Activated CD8-positive, alpha-beta memory T cell treated with anti-CD3 and anti-CD28 coated beads for 4 hours (primary cell): ENCODE measurements around the gene C4A.
"Not testable (repeated sequence)": the region's sequence is repeated elsewhere in the genome, so short reads cannot be mapped to it uniquely, and the experiment has no call there.

Experiments
- DNase-seq, 2 donors: peaks; one replicate each; pipeline ENCODE4 v3.0.0-alpha.2; 2020; ENCODE audit warnings: low read depth in 2 of 2

Gene C4A

DNA sequence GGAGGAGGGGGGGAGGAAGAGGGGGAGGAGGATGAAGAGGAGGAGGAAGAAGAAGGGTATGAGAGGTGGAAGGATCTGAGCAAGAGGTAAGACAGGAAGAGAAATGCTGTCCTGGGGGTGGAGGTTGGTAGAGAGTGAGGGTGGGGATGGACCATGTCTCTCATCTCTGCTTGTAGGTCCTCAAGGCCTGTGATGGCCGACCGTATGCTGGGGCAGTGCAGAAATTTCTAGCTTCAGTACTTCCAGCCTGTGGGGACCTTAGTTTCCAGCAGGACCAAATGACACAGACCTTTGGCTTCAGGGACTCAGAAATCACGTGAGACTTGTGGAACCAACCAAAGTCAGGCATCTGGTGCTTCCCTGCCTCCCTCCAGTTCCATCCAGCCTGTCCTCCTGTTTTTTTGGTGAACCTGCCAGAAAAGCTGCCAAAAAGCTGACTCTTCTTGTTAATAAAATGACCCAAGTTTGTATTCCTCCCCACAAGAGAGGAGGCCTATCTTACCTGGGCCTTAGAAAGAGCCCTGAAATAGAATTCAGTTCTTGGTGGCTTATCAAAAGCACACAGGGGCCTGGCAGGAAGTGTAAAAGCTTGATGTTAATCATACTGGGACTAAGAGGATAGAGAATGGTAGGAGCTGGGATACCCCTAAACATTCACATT is 2.5 kb upstream of the C4A start:
- no peak for DNase-seq

DNA sequence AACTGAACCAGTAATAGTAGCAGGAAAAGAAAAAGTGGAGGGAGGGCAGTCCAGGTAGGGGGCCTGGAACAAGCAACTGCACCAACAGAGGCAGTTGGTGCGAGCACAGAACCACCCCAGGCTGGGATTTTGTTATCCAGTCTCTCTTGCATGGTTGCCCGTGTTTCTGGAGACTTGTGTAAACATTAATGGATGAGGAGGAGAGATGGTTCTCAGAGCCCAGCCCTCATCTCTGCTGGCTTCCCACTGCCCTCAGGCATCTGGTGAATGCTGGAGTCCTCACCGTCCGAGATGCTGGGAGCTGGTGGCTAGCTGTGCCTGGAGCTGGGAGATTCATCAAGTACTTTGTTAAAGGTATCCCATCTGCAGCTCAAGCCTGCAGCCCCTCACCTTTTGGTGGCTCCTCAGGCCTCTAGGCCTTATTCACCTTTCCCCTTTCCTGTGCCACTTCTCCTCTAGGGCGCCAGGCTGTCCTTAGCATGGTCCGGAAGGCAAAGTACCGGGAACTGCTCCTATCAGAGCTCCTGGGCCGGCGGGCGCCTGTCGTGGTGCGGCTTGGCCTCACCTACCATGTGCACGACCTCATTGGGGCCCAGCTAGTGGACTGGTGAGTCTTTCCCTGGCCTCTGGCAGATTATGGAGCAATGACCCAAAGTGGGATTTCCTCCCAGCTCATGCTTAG is 1.5 kb upstream of the C4A start:
- not testable (repeated sequence) for DNase-seq

DNA sequence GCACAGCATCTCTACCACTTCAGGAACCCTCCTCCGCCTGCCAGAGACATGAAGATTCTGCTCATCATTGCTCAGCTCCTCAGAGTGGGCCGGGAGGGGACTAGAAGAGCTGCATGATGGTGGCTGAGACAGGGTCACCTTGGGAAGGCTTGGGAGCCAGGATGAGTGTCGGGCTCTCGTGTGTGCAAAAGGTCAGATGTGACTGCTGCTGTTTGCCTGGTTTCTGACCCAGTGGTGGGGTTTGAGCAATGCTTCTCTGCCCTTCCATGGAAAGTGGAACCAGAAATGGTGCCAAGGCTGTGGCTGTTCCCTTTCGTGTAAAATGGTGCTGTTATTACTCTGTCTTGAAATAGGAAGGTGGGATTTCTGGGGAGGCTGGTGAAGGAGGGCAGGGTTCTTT is 859 bp upstream of the C4A start:
- DNase-seq, result not testable (repeated sequence)

DNA sequence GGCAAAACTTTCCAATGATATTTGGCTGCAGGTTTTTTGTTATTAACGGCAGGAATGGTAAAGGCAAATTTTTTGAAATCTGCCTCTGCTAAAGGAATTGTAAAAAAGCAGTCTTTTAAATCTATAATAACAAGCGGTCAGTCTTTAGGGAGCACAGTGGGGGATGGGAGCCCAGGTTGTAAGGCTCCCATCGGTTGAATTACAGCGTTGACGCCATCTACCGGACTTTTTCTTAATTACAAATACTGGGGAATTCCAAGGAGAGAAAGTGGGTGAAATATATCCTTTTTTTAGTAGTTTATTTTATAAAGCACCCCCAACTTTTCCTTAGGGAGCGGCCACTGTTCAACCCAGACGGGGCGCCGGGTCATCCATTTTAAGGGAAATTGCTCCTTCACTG is 7.5 kb downstream of the C4A start:
- not testable (repeated sequence) for DNase-seq

DNA sequence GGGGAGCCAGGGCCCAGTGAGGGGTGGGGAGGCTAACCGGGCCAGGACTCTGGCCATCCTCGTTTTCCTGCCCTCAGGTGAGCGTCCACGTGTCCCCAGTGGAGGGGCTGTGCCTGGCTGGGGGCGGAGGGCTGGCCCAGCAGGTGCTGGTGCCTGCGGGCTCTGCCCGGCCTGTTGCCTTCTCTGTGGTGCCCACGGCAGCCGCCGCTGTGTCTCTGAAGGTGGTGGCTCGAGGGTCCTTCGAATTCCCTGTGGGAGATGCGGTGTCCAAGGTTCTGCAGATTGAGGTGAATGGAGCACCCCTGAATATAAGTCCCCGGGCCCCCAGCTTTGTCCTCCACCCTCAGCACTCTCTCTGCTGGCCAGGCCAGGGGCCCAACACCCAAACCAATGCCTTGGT is 12.6 kb downstream of the C4A start:
- DNase-seq, result not testable (repeated sequence)

DNA sequence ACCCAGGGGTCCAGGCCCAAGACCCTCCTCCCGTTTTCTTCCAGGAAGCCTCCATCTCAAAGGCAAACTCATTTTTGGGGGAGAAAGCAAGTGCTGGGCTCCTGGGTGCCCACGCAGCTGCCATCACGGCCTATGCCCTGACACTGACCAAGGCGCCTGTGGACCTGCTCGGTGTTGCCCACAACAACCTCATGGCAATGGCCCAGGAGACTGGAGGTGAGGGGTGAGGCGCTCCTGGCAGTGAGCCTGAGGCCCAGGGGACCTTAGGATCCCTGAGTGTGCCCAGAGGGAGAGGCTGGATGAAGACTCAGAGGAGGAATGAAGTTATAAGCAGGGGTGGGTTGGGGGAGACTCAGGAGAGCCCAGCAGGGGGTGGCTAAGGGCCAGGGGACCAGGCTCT is 14.5 kb downstream of the C4A start:
- not testable (repeated sequence) for DNase-seq

DNA sequence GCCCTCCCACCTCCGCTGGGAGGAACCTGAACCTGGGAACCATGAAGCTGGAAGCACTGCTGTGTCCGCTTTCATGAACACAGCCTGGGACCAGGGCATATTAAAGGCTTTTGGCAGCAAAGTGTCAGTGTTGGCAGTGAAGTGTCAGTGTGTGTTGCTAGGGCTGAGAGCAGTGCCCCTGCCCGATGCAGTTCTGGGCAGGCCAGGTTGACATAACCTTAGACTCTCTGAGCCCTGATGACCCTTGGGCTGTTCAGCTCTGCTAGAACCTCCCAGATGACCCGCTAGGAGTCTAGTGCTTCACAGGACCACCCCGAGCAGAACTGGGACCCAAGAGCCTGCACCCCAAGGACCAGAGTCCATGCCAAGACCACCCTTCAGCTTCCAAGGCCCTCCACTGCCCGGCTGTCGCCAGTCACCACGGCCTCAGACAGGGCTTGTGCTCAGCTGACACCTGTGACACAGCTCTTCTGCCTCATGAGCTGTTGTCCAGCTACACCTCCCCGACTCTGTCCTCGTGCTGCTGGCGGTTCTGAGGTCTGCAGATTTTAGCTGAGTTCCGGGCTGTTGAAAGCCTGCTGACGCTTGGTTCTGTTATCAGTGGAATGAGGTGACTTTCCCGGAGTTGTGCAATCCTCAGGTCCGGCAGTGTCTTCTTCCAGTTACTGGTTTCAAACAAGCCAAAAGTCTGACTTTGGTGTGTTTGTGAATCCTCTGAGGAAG is 20.9 kb downstream of the C4A start:
- not testable (repeated sequence) for DNase-seq

DNA sequence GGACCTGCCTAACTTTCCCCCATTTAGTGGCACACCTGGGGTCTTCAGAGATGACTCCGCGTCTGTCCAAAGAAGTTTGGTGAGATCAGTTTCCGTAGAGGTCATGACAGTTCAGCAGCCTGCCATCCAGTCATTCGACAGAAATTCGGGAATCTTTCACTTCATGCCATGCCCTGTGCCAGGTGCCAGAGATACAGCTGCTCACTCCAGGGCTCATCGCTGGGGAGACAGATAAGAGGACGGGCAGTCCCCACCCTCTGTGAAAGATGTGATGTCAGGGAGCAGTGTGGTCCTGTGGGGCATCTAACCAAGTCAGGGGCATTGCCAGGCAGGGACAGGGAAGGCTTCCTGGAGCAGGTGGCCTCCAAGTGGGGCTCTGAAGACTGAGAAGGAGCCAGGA is 21.4 kb downstream of the C4A start:
- not testable (repeated sequence) for DNase-seq

DNA sequence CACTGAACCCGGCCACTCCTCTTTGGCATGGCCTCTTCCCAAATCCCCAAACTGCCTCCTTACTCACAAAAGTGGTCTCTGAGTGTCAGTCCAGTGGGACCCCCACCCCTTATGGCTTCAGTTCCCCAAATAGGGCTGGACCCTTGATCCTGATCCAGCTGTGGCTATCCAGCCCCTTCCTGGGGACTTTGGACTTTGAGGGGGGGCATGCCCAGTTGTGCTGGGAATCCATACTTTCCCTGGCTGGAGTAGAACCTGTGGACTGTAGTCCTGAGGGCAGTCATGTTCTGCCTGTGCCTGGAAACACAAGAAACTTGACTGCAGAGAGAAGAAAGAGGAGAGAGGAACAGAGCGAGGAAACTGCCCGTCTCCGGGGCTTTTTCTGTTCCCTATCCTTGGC is 22.5 kb downstream of the C4A start:
- not testable (repeated sequence) for DNase-seq

DNA sequence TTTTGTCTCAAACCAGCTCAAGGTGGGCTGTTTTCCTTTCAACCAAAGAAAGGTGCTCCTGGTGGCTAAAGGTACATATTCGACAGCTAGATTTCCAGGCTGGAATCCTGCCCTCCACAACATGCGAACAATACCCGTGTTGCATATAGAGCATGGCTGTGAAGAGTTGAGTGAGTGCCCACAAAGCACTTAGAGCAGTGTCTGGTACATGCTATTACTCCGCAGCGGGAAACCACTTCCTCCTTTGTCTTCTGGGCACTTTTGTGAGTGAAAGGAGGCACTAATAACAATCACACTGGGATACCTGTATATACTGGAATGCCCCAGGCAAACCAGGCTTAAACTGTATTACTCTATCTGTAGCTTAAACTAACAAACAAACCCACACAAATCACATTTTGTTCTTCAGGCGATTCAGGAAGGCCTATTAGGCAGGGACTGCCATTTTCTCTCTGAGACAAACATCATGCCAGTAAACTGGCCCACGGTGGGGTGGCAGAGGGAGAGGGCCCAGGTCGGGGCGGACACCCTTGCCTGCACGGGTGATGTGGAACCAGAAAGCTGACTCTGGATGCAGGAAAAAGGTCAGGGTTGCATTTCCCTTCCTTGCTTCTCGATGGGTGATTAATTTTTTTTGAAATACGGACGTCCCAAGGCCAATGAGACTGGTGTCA is 23.1 kb downstream of the C4A start:
- DNase-seq, result not testable (repeated sequence)

DNA sequence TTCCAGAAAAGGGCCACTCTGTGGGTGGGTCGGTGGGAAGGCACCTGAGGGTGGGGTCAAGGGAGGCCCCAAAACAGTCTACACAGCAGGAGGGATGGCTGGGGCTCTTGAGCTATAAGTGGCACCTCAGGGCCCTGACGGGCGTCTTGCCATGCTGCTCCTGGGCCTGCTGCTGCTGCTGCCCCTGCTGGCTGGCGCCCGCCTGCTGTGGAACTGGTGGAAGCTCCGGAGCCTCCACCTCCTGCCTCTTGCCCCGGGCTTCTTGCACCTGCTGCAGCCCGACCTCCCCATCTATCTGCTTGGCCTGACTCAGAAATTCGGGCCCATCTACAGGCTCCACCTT is 23.7 kb downstream of the C4A start:
- not testable (repeated sequence) for DNase-seq

DNA sequence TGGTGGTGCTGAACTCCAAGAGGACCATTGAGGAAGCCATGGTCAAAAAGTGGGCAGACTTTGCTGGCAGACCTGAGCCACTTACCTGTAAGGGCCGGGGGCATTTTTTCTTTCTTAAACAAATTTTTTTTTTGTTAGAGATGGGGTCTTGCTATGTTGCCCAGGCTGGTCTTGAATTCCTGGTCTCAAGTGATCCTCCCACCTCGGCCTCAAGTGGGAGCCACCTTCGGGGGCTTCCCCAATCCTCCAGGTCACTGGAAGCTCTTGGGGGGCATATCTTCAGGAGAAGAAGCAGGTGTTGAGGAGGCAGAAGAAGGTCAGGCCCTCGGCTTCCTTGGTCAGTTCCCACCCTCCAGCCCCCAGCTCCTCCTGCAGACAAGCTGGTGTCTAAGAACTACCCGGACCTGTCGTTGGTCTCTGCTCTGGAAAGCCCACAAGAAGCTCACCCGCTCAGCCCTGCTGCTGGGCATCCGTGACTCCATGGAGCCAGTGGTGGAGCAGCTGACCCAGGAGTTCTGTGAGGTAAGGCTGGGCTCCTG is 24.2 kb downstream of the C4A start:
- not testable (repeated sequence) for DNase-seq

DNA sequence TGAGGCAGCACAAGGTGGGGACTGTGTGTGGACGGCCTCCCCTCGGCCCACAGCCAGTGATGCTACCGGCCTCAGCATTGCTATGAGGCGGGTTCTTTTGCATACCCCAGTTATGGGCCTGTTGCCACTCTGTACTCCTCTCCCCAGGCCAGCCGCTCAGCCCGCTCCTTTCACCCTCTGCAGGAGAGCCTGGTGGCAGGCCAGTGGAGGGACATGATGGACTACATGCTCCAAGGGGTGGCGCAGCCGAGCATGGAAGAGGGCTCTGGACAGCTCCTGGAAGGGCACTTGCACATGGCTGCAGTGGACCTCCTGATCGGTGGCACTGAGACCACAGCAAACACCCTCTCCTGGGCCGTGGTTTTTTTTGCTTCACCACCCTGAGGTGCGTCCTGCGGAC is 25.2 kb downstream of the C4A start:
- not testable (repeated sequence) for DNase-seq

DNA sequence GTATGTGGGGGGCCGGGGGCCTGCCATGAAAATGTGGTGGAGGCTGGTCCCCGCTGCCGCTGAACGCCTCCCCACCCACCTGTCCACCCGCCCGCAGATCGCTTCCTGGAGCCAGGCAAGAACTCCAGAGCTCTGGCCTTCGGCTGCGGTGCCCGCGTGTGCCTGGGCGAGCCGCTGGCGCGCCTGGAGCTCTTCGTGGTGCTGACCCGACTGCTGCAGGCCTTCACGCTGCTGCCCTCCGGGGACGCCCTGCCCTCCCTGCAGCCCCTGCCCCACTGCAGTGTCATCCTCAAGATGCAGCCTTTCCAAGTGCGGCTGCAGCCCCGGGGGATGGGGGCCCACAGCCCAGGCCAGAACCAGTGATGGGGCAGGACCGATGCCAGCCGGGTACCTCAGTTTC is 26.2 kb downstream of the C4A start:
- DNase-seq, result not testable (repeated sequence)

DNA sequence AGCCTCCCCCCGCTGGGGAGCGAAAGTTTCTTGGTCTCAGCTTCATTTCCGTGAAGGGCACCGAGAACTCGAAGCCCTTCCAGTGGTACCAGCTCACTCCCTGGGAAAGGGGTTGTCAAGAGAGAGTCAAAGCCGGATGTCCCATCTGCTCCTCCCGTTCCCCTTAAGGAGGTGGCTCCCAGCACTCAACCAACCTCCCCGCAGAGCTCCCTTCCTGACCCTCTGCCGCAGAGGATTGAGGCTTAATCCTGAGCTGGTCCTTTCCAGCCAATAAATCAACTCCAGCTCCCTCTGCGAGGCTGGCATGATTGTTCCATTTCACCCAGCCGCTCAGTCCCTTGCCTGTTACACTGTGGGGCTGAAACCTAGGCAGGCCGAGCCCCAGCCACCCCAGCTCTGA is 26.8 kb downstream of the C4A start:
- DNase-seq, result not testable (repeated sequence)

DNA sequence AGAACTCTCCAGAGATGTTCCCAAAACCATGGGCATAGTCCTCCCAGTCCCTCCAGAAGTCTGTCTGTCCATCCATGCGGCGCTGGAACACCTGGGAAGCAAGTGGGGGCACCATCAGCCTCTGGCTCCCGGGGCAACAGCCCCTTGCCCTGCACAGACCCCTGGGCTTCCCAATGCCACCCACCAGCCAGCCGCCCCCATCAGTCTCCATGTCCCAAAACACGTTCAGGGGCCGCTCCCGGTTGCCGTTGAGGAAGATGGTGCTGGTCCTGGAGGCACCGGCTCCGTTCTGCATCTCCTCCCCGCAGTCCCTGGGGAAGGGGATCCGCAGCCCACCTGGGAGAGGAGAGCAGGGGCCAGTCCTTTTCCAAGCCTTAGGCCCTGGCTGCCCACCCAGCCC is 27.7 kb downstream of the C4A start:
- DNase-seq, result not testable (repeated sequence)

DNA sequence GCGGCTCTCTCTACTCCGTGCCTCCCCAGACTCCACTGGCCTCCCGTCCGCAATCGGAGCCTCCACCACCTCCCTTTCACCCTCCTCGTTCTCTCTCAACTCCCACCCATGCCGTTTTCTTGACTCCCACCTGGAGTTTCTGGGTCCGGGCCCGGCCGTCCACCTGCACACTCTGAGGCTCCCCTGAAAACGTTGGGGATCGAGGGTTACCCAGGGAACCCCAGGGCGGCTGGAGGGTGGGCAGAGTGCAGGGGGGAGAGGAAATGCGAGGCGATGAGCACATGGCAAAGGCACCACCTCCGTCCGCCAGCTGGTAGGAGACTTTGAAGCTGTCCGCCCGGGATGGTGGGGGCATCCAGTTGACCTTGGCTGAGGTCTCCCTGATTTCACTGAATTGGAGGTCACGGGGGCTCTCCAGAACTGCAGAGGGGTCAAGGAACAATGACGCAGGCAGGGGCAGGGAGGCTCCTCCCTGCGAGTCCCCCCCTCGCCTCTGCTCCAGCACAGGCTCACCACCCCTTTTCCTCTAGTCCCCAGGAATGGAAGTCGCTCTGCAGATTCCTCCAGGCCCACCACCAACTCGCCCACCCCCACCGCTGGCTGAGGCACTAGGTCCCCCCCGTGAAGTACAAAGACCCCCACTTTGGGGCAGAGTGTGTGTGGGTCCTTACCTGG is 29.1 kb downstream of the C4A start:
- DNase-seq, result not testable (repeated sequence)

DNA sequence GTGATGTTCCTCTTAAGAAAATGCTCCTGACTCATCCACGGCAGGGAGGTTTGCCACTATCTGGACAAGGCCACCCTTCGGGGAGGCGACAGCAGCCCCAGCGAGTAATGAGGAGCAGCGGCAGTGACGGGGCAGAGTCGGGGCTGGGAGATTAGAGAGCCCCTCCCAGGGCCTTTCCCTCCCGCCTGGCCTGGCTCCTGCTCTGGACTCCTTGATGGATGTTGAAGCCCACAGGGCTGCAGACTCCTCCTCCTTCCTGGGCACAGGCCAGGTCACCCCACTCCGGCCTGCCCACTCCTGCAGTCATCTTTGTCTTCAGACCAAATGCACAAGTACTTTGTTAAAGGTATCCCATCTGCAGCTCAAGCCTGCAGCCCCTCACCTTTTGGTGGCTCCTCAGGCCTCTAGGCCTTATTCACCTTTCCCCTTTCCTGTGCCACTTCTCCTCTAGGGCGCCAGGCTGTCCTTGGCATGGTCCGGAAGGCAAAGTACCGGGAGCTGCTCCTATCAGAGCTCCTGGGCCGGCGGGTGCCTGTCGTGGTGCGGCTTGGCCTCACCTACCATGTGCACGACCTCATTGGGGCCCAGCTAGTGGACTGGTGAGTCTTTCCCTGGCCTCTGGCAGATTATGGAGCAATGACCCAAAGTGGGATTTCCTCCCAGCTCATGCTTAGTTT is 31.2 kb downstream of the C4A start:
- not testable (repeated sequence) for DNase-seq

DNA sequence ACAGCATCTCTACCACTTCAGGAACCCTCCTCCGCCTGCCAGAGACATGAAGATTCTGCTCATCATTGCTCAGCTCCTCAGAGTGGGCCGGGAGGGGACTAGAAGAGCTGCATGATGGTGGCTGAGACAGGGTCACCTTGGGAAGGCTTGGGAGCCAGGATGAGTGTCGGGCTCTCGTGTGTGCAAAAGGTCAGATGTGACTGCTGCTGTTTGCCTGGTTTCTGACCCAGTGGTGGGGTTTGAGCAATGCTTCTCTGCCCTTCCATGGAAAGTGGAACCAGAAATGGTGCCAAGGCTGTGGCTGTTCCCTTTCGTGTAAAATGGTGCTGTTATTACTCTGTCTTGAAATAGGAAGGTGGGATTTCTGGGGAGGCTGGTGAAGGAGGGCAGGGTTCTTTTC is 31.9 kb downstream of the C4A start:
- not testable (repeated sequence) for DNase-seq

DNA sequence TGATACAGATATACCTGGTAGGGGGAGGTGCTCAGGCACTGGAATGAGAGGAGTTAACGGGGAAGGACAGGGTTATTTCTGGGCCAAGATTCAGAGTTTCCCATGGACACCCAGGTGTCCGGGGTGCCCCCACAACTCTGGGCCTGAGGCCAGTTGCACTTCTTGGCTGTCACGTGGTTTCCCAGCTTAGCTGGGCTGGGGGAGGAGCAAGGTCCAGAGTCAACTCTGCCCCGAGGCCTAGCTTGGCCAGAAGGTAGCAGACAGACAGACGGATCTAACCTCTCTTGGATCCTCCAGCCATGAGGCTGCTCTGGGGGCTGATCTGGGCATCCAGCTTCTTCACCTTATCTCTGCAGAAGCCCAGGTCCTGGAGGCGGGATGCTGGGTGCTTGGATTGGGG is 32.7 kb downstream of the C4A start, which contains the start of gene C4B:
TSS of gene C4B (plus strand) at position 249 of the 400 bp plus-strand sequence. CDS start at position 300, 51 bp downstream.
- DNase-seq, result not testable (repeated sequence)

DNA sequence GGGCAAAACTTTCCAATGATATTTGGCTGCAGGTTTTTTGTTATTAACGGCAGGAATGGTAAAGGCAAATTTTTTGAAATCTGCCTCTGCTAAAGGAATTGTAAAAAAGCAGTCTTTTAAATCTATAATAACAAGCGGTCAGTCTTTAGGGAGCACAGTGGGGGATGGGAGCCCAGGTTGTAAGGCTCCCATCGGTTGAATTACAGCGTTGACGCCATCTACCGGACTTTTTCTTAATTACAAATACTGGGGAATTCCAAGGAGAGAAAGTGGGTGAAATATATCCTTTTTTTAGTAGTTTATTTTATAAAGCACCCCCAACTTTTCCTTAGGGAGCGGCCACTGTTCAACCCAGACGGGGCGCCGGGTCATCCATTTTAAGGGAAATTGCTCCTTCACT is 40.2 kb downstream of the C4A start:
- DNase-seq, result not testable (repeated sequence)
